ENCODE measurements around the gene PHC2.

Gene PHC2

GRCh38 chr1:33446590-33446989 lies 15.7 kb upstream of the PHC2 start:
- DNase-seq (ENCODE audit: low spot score) = no peak

- DNase-seq (ENCODE audit: low spot score) = no peak
Measured at GRCh38 chr1:33445108-33445507, 14.2 kb upstream of the PHC2 start.

GRCh38 chr1:33443705-33444180 lies 12.8 kb upstream of the PHC2 start:
- DNase-seq (ENCODE audit: low spot score) = no peak

GRCh38 chr1:33443080-33443704 lies 12.3 kb upstream of the PHC2 start:
- DNase-seq (ENCODE audit: low spot score) = no peak

GRCh38 chr1:33442141-33442540 lies 11.2 kb upstream of the PHC2 start:
- no peak for DNase-seq (ENCODE audit: low spot score)

GRCh38 chr1:33441088-33441745 lies 10.3 kb upstream of the PHC2 start:
- no peak for DNase-seq (ENCODE audit: low spot score)

GRCh38 chr1:33439662-33440061 lies 8.8 kb upstream of the PHC2 start:
- no peak for DNase-seq (ENCODE audit: low spot score)

GRCh38 chr1:33438364-33439160 lies 7.7 kb upstream of the PHC2 start:
- DNase-seq (ENCODE audit: low spot score) = no peak

GRCh38 chr1:33436557-33437285 lies 5.8 kb upstream of the PHC2 start:
- DNase-seq (ENCODE audit: low spot score) = no peak

GRCh38 chr1:33435096-33435820 lies 4.4 kb upstream of the PHC2 start:
- DNase-seq (ENCODE audit: low spot score) = no peak

GRCh38 chr1:33434363-33434750 lies 3.5 kb upstream of the PHC2 start:
- no peak for DNase-seq (ENCODE audit: low spot score)

GRCh38 chr1:33433509-33434362 lies 2.8 kb upstream of the PHC2 start:
- no peak for DNase-seq (ENCODE audit: low spot score)

GRCh38 chr1:33429856-33430691 lies 821 bp downstream of the PHC2 start:
- peak; percentile 36 for DNase-seq (ENCODE audit: low spot score)

GRCh38 chr1:33429332-33429731 lies 1.6 kb downstream of the PHC2 start:
- peak; percentile 34 for DNase-seq (ENCODE audit: low spot score)

GRCh38 chr1:33428661-33429060 lies 2.2 kb downstream of the PHC2 start:
- no peak for DNase-seq (ENCODE audit: low spot score)

GRCh38 chr1:33426916-33427315 lies 4.0 kb downstream of the PHC2 start:
- DNase-seq (ENCODE audit: low spot score) = no peak

- DNase-seq (ENCODE audit: low spot score) = no peak
Measured at GRCh38 chr1:33425900-33426299, 5.0 kb downstream of the PHC2 start.

- DNase-seq (ENCODE audit: low spot score) = no peak
Measured at GRCh38 chr1:33424610-33425009, 6.3 kb downstream of the PHC2 start.

- no peak for DNase-seq (ENCODE audit: low spot score)
Measured at GRCh38 chr1:33424205-33424604, 6.7 kb downstream of the PHC2 start.
